Endothelial cell of umbilical vein (primary cell): Measurements from ENCODE around the gene AUTS2. TPM values are rescaled to one million over a fixed set of nuclear protein-coding genes. Genes with fewer than 3 reads are reported as not detected.

Experiments used
- BruUV-seq: library from RNA; stranded (reverse); fragments of 400-500 nt; replicated peaks from 2 replicates; lab custom pipeline; 2021; lab: Mats Ljungman, UMichigan
- CTCF ChIA-PET: fragments of 300-600, 350-600 bp; sonication (Branson Sonifier 250); formaldehyde crosslinking; loops from one replicate; lab custom pipeline; 2021; ENCODE audit warnings: antibody characterized with exemption, inconsistent platforms; lab: Charles Lee
- POLR2A ChIA-PET: fragments of 300-600, 350-600 bp; sonication (Branson Sonifier 250); formaldehyde crosslinking; loops from one replicate; lab custom pipeline; 2021; ENCODE audit warnings: antibody characterized with exemption, inconsistent platforms; lab: Charles Lee
- DNase-seq: peaks from one replicate; pipeline ENCODE4 v3.0.0-alpha.2; 2011; ENCODE audit warnings: low read depth, low spot score
- FAIRE-seq: peaks from 2 replicates; lab custom pipeline; 2011; peaks lifted over from hg19 to GRCh38; lab: Jason Lieb, UNC
- H2AFZ ChIP-seq: 2 replicates; pipeline ENCODE4 v1.6.0; 2012; ENCODE audit warnings: low read depth, low read length, control low read depth, inconsistent platforms
- H3K27ac ChIP-seq: 2 replicates; pipeline ENCODE4 v1.5.1; 2011; ENCODE audit warnings: low read depth, mild to moderate bottlenecking, control low read depth, low read length, moderate library complexity; ENCODE audit not compliant: insufficient read depth
- H3K27me3 ChIP-seq, 2 experiments: 2 replicates each; pipeline versions ENCODE4 v1.6.0 to v1.6.1; 2011; ENCODE audit warnings: low read length in 2 of 2, mixed read lengths in 1 of 2; ENCODE audit not compliant: control insufficient read depth in 2 of 2, insufficient read depth in 2 of 2
- H3K36me3 ChIP-seq, 2 experiments: 2 replicates in 1 of 2; 3 replicates in 1 of 2; pipeline ENCODE4 v1.5.1; 2011; ENCODE audit warnings: low read length in 2 of 2, mild to moderate bottlenecking in 1 of 2, moderate library complexity in 1 of 2; ENCODE audit not compliant: control insufficient read depth in 2 of 2, insufficient read depth in 2 of 2; ENCODE audit errors: extremely low read depth in 1 of 2
- H3K4me1 ChIP-seq: 3 replicates; pipeline ENCODE4 v1.5.1; 2011; ENCODE audit warnings: mild to moderate bottlenecking, low read length; ENCODE audit not compliant: control insufficient read depth, insufficient read depth; ENCODE audit errors: extremely low read depth
- H3K4me2 ChIP-seq: 2 replicates; pipeline ENCODE4 v1.6.1; 2011; ENCODE audit warnings: low read length, control low read depth, mixed read lengths; ENCODE audit not compliant: insufficient read depth
- H3K4me3 ChIP-seq, 3 experiments: fragments of 200-600 bp in 1 of 3; sonication (generic), shearing (Covaris generic) in 1 of 3; replicated peaks in 1 of 3; 2 replicates each; pipeline ENCODE4 v1.5.1; 2011 to 2016; ENCODE audit warnings: control low read depth in 3 of 3, low read length in 3 of 3, mild to moderate bottlenecking in 2 of 3, inconsistent platforms in 1 of 3, low read depth in 1 of 3, moderate library complexity in 1 of 3; ENCODE audit not compliant: insufficient read depth in 1 of 3
- H3K79me2 ChIP-seq: 2 replicates; pipeline ENCODE4 v1.6.0; 2012; ENCODE audit warnings: low read length, inconsistent platforms; ENCODE audit not compliant: control insufficient read depth, insufficient read depth
- H3K9ac ChIP-seq: replicated peaks from 2 replicates; pipeline ENCODE3; 2011; ENCODE audit warnings: low read length, control low read depth; ENCODE audit not compliant: insufficient read depth; ENCODE audit errors: extremely low read depth
- H3K9me1 ChIP-seq: replicated peaks from 3 replicates; pipeline ENCODE4 v1.6.0; 2011; ENCODE audit warnings: mild to moderate bottlenecking, low read length; ENCODE audit not compliant: control insufficient read depth, insufficient read depth; ENCODE audit errors: extremely low read depth
- H3K9me3 ChIP-seq: replicated peaks from 2 replicates; pipeline ENCODE4 v1.5.1; 2012; ENCODE audit warnings: low read length, inconsistent platforms; ENCODE audit not compliant: control insufficient read depth, insufficient read depth
- H4K20me1 ChIP-seq: replicated peaks from 2 replicates; pipeline ENCODE3; 2011; ENCODE audit warnings: mild to moderate bottlenecking, low read length; ENCODE audit not compliant: control insufficient read depth, insufficient read depth; ENCODE audit errors: extremely low read depth
- EZH2 ChIP-seq: IDR thresholded peaks from 2 replicates; pipeline ENCODE4 v1.6.1; 2012; ENCODE audit warnings: borderline replicate concordance, low read depth, mild to moderate bottlenecking, moderate library complexity, low read length, inconsistent platforms; ENCODE audit not compliant: severe bottlenecking
- FOS ChIP-seq: IDR thresholded peaks from 2 replicates; pipeline ENCODE4 v1.6.1; 2011; ENCODE audit warnings: mild to moderate bottlenecking, low read length, moderate library complexity, borderline replicate concordance; ENCODE audit not compliant: insufficient read depth
- GATA2 ChIP-seq: IDR thresholded peaks from 2 replicates; pipeline ENCODE4 v1.7.0; 2011; ENCODE audit warnings: low read depth, mild to moderate bottlenecking, moderate library complexity, mixed read lengths, low read length; ENCODE audit not compliant: insufficient read length, insufficient read depth
- JUN ChIP-seq: IDR thresholded peaks from 2 replicates; pipeline ENCODE4 v1.6.1; 2011; ENCODE audit warnings: borderline replicate concordance, low read depth; ENCODE audit not compliant: insufficient read length, insufficient read depth
- MYC ChIP-seq: IDR thresholded peaks from one replicate; pipeline ENCODE4 v1.6.1; 2011; ENCODE audit warnings: mild to moderate bottlenecking, low read depth, low read length
- POLR2A ChIP-seq: IDR thresholded peaks from 2 replicates; pipeline ENCODE4 v1.6.1; 2012; ENCODE audit warnings: low read depth, mild to moderate bottlenecking, control low read depth, low read length
- POLR2AphosphoS5 ChIP-seq: IDR thresholded peaks from 2 replicates; pipeline ENCODE4 v1.6.1; 2012; ENCODE audit warnings: low read depth, mild to moderate bottlenecking, control low read depth, low read length, moderate library complexity; ENCODE audit not compliant: insufficient read depth
- dilution Hi-C: fragments of 300-500 bp; cut with MboI; formaldehyde crosslinking; loops from one replicate; pipeline ENCODE4 v1.15.0; 2019; ENCODE audit warnings: low sequenced_read_pairs; ENCODE audit not compliant: extremely low pct_ligation_motif_present
- intact Hi-C: fragments of 100-400 bp; cut with micrococcal nuclease; formaldehyde crosslinking; loops from one replicate; pipeline ENCODE4 v1.10.0; 2022
- polyA plus RNA-seq, 4 experiments: library from polyadenylated mRNA; depleted of rRNA in 3 of 4; stranded (reverse) in 3 of 4; unstranded in 1 of 4; fragments of >200 nt; gene quantifications; 2 replicates each; pipeline versions ENCODE4 v1.2.1 to v1.2.3, GENCODE V29; 2011 to 2012; ENCODE audit warnings: missing spikeins in 1 of 4
- total RNA-seq: library from RNA; stranded (reverse); gene quantifications from 2 replicates; pipeline ENCODE4 v1.2.3, GENCODE V29; 2021
- TF ChIP-seq, protein P1 (sequence below), 2 donors: IDR thresholded peaks; 1 replicate in 1 of 2; 2 replicates in 1 of 2; pipeline ENCODE4 v1.5.1; 2011; ENCODE audit warnings: low read length in 2 of 2, mild to moderate bottlenecking in 2 of 2, moderate library complexity in 2 of 2, control low read depth in 1 of 2, inconsistent platforms in 1 of 2, low read depth in 1 of 2; ENCODE audit not compliant: insufficient read depth in 1 of 2; ENCODE audit errors: extremely low read depth in 1 of 2
- TF ChIP-seq, protein P2 (sequence below): IDR thresholded peaks from 2 replicates; pipeline ENCODE4 v1.6.1; 2011; ENCODE audit not compliant: insufficient read depth, insufficient read length

Gene AUTS2
- total and polyA plus RNA-seq, 2 donors (not counting 3 experiments of a cell fraction or from before 2014, with no cell fraction given) = 0.59 to 8.0 TPM

DNA sequence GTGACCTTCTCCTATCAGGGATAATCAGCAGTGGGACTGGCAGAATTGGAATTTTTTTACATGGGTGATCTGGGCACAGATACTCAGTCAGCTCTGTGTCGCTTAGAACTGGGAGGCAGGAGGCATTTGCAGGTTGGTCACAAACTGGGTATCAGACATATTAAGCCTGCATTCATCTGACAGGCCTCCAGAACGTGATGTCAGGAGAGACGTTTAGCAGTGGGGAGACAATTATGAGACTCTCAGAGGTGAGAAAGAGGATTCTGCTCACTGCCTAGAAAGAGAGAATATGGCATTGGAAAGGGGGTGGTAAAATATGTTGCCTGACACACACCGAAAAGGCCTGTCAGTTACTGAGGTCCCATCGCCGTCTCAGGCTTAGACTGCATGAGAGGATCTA lies 816.1 kb downstream of the AUTS2 start:
- H4K20me1 ChIP-seq = no peaks in the 10 kb centered on the region
- H3K9ac ChIP-seq = no peak overlapping the region
- no peak for TF ChIP-seq JUN
- no peak for TF ChIP-seq EZH2
- TF ChIP-seq, protein P1, sequence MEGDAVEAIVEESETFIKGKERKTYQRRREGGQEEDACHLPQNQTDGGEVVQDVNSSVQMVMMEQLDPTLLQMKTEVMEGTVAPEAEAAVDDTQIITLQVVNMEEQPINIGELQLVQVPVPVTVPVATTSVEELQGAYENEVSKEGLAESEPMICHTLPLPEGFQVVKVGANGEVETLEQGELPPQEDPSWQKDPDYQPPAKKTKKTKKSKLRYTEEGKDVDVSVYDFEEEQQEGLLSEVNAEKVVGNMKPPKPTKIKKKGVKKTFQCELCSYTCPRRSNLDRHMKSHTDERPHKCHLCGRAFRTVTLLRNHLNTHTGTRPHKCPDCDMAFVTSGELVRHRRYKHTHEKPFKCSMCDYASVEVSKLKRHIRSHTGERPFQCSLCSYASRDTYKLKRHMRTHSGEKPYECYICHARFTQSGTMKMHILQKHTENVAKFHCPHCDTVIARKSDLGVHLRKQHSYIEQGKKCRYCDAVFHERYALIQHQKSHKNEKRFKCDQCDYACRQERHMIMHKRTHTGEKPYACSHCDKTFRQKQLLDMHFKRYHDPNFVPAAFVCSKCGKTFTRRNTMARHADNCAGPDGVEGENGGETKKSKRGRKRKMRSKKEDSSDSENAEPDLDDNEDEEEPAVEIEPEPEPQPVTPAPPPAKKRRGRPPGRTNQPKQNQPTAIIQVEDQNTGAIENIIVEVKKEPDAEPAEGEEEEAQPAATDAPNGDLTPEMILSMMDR (IDR thresholded peaks at IDR 0.05; ENCODE audit: extremely low read depth in 1 of 2, insufficient read depth in 1 of 2, low read depth in 1 of 2, low read length in 2 of 2) = no peak
- TF ChIP-seq, protein P2, sequence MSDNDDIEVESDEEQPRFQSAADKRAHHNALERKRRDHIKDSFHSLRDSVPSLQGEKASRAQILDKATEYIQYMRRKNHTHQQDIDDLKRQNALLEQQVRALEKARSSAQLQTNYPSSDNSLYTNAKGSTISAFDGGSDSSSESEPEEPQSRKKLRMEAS = no peak
- no peak for TF ChIP-seq POLR2A
- TF ChIP-seq FOS = no peak
- no peak for TF ChIP-seq POLR2AphosphoS5
- no peak for TF ChIP-seq GATA2
- no peak for TF ChIP-seq MYC
- dilution Hi-C loops = no loop called here
- ChIA-PET CTCF (no interaction called here), POLR2A (no interaction called here)
- BruUV-seq = no TSS peak
- DNase-seq (no peak), FAIRE-seq (no peak)
- H3K4me1 ChIP-seq = no peaks in the 10 kb centered on the region
- no peaks in the 10 kb centered on the region for H3K9me3 ChIP-seq
- H3K27ac ChIP-seq = no peak overlapping the region
- no peaks in the 10 kb centered on the region for H3K36me3 ChIP-seq
- intact Hi-C loops = no loop called here
- no peaks in the 10 kb centered on the region for H3K27me3 ChIP-seq
- H2AFZ ChIP-seq = no peak overlapping the region
- no peak overlapping the region for H3K4me2 ChIP-seq
- H3K79me2 ChIP-seq = no peaks in the 10 kb centered on the region
- H3K4me3 ChIP-seq = no peak overlapping the region
- no peaks in the 10 kb centered on the region for H3K9me1 ChIP-seq
